Measurements from ENCODE around the gene TBX4. TPM values are rescaled to one million over a fixed set of nuclear protein-coding genes. Genes with fewer than 3 reads are reported as not detected.

TBX4 gene
- polyA plus RNA-seq, 2 of the 4 experiments (the other 2 are of a cell fraction): 0.17 to 0.18 TPM

DNA sequence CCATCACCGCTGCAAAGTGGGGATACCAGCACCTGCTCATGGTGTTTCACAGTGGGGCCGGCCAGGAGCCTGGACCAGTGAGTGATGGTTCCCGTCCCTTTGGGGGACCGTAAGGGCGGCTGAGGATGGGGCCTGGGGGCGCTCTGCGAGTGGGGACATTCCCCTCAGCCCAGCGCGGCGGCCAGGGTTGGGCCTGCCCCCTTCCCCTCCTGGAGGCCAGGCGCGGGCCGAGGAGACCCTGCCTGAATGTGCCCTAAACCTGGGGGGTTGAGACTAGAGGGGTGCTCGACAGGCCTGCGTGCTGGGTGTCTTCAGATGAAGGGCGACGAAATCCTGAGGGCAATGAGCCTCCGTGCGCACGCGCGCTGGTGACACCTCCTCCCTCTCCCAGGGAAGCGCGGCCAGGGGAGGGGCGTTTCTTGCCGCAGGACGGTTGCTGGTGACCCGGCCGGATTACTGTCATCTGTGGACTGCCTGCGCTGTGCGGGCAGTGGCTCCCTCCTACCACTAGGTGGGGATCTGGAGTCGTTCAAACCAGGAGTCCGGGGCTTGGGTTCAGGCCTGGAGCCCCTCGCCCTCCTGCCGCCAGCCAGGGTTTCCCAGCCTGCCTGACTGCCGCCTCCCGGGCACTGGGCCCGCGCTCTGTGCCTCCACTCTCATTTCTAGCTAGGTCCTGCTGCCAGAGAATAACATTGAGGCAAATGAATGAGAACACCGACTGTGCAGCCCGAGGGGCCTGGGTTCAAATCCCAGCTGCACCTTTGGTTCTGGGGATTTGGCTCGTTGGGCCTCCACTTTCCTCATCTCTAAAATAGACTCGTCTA is 35.5 kb upstream of the TBX4 start:
- ATAC-seq (peak; percentile 45 to 74), DNase-seq (ENCODE audit: low read depth in 1 of 2, low spot score in 1 of 2) (peak; percentile 88 to 93), FAIRE-seq (peak; percentile 76)
- Histone ChIP-seq H3K4me1 (peaks cover 14% of the 10 kb centered on the region; the same call in 2 of the 3 replicates), H3K27ac (peak overlapping the region; percentile 54 to 72; a peak in 4 of 6 replicates), H3K4me2 (peak overlapping the region; percentile 60), H3K9me3 (0 out of 3 replicates have a peak, but pooled peaks cover 8% of the 10 kb centered on the region), H3K4me3 (no peak overlapping the region)
- WGBS (ENCODE audit: missing lambda C conversion rate): 35% methylated on average over 35 of the region's 43 CpGs
- POLR2A ChIA-PET: no interaction called here
- CTCF ChIA-PET: interaction anchor here (0.6 to 19.8 kb wide), 53 partner anchors 8 to 954 kb away, joined by 3 to 357 read pairs (median 4); partner anchors contain the start of gene NACA2
- no peak for TF ChIP-seq CHD4 (IDR thresholded peaks at IDR 0.05; ENCODE audit: borderline replicate concordance)
- TF ChIP-seq ZC3H11A (IDR thresholded peaks at IDR 0.05): no peak
- TF ChIP-seq SMC3 (IDR thresholded peaks at IDR 0.05): peak; percentile 99
- TF ChIP-seq MAZ (IDR thresholded peaks at IDR 0.05; ENCODE audit: borderline replicate concordance, low read depth, low read length): no peak
- TF ChIP-seq GATA3 (IDR thresholded peaks at IDR 0.05; ENCODE audit: borderline replicate concordance): 0 out of 2 replicates have a peak, but pooled peaks have one; percentile 17
- TF ChIP-seq, protein P1, sequence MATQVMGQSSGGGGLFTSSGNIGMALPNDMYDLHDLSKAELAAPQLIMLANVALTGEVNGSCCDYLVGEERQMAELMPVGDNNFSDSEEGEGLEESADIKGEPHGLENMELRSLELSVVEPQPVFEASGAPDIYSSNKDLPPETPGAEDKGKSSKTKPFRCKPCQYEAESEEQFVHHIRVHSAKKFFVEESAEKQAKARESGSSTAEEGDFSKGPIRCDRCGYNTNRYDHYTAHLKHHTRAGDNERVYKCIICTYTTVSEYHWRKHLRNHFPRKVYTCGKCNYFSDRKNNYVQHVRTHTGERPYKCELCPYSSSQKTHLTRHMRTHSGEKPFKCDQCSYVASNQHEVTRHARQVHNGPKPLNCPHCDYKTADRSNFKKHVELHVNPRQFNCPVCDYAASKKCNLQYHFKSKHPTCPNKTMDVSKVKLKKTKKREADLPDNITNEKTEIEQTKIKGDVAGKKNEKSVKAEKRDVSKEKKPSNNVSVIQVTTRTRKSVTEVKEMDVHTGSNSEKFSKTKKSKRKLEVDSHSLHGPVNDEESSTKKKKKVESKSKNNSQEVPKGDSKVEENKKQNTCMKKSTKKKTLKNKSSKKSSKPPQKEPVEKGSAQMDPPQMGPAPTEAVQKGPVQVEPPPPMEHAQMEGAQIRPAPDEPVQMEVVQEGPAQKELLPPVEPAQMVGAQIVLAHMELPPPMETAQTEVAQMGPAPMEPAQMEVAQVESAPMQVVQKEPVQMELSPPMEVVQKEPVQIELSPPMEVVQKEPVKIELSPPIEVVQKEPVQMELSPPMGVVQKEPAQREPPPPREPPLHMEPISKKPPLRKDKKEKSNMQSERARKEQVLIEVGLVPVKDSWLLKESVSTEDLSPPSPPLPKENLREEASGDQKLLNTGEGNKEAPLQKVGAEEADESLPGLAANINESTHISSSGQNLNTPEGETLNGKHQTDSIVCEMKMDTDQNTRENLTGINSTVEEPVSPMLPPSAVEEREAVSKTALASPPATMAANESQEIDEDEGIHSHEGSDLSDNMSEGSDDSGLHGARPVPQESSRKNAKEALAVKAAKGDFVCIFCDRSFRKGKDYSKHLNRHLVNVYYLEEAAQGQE (IDR thresholded peaks at IDR 0.05): no peak
- no peak for TF ChIP-seq RARB (CRISPR knock-in tag; IDR thresholded peaks at IDR 0.05)
- TF ChIP-seq, protein P2, sequence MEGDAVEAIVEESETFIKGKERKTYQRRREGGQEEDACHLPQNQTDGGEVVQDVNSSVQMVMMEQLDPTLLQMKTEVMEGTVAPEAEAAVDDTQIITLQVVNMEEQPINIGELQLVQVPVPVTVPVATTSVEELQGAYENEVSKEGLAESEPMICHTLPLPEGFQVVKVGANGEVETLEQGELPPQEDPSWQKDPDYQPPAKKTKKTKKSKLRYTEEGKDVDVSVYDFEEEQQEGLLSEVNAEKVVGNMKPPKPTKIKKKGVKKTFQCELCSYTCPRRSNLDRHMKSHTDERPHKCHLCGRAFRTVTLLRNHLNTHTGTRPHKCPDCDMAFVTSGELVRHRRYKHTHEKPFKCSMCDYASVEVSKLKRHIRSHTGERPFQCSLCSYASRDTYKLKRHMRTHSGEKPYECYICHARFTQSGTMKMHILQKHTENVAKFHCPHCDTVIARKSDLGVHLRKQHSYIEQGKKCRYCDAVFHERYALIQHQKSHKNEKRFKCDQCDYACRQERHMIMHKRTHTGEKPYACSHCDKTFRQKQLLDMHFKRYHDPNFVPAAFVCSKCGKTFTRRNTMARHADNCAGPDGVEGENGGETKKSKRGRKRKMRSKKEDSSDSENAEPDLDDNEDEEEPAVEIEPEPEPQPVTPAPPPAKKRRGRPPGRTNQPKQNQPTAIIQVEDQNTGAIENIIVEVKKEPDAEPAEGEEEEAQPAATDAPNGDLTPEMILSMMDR (IDR thresholded peaks at IDR 0.05): peak; percentile 96
- peak; percentile 95 to 99 for TF ChIP-seq RAD21 (conservative IDR thresholded peaks at IDR 0.05 in 1 of 2, IDR thresholded peaks at IDR 0.05 in 1 of 2)
- TF ChIP-seq ZNF302 (CRISPR knock-in tag; IDR thresholded peaks at IDR 0.05): no peak
- no peak for TF ChIP-seq ATOH8 (CRISPR knock-in tag; IDR thresholded peaks at IDR 0.05; ENCODE audit: low read depth)
- no peak for TF ChIP-seq JUN (IDR thresholded peaks at IDR 0.05)

DNA sequence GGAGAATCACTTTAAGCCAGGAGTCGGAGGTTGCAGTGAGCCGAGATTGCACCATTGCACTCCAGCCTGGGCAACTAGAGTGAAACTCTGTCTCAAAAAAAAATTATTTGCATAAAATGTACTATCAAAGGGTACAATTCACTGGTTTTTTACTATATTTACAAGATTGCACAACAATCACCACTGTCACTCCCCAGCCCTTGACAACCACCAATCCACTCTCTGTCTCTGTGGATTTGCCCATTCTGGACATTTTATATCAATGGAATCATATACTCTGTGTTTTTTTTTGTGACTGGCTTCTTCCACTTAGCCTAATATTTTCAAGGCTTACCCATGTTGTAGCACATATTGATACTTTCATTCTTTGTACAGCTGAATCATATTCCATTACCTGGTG is 33.8 kb upstream of the TBX4 start:
- WGBS (ENCODE audit: missing lambda C conversion rate): 90% methylated on average over 2 of the region's 2 CpGs
- Histone ChIP-seq H3K4me1 (peaks cover 11% of the 10 kb centered on the region; the same call in 2 of the 3 replicates), H3K27ac (no peak overlapping the region), H3K4me2 (no peak overlapping the region), H3K9me3 (0 out of 3 replicates have a peak, but pooled peaks cover 6% of the 10 kb centered on the region), H3K4me3 (no peak overlapping the region)
- peak; percentile 36 for FAIRE-seq
- CTCF ChIA-PET: interaction anchor here (1.1 to 19.8 kb wide), 9 partner anchors 8 to 418 kb away, joined by 3 to 357 read pairs (median 7); no protein-coding TSS in a partner anchor
- no peak for ATAC-seq
- POLR2A ChIA-PET: no interaction called here
- TF ChIP-seq CEBPB (IDR thresholded peaks at IDR 0.05): peak; percentile 13 to 68; a peak in 3 of 4 replicates
- TF ChIP-seq HMGXB4 (CRISPR knock-in tag; IDR thresholded peaks at IDR 0.05; ENCODE audit: borderline replicate concordance): no peak
- DNase-seq (ENCODE audit: low read depth in 1 of 2, low spot score in 1 of 2): no peak

Measured in A549 (cell line).